Activated CD4-positive, alpha-beta memory T cell treated with anti-CD3 and anti-CD28 coated beads for 36 hours (primary cell): ENCODE measurements around the gene ELMO3. TPM values are rescaled to one million over a fixed set of nuclear protein-coding genes. Genes with fewer than 3 reads are reported as not detected.
A peak's percentile ranks its signal among the peaks of the same experiment; 100 is the strongest.

Experiments used
- CTCF ChIA-PET: fragments of 350-600 bp; sonication (Branson Sonifier 250); formaldehyde crosslinking; loops from one replicate; lab custom pipeline; 2021; ENCODE audit warnings: antibody characterized with exemption, inconsistent platforms; lab: Charles Lee
- POLR2A ChIA-PET: fragments of 350-600 bp; sonication (Branson Sonifier 250); formaldehyde crosslinking; loops from one replicate; lab custom pipeline; 2021; ENCODE audit warnings: antibody characterized with exemption; lab: Charles Lee
- DNase-seq: peaks from one replicate; pipeline ENCODE4 v3.0.0-alpha.2; 2020
- H3K27ac Mint-ChIP-seq: one replicate; pipeline ENCODE4 v1.8.0; 2021; ENCODE audit warnings: mixed read lengths
- H3K27me3 Mint-ChIP-seq: one replicate; pipeline ENCODE4 v1.8.0; 2021; ENCODE audit warnings: mixed read lengths
- H3K36me3 Mint-ChIP-seq: one replicate; pipeline ENCODE4 v1.8.0; 2021; ENCODE audit warnings: mixed read lengths
- H3K4me1 Mint-ChIP-seq: one replicate; pipeline ENCODE4 v1.8.0; 2021; ENCODE audit warnings: low read depth, mixed read lengths
- H3K4me3 Mint-ChIP-seq: one replicate; pipeline ENCODE4 v1.8.0; 2021; ENCODE audit warnings: mild to moderate bottlenecking, mixed read lengths
- H3K9me3 Mint-ChIP-seq: one replicate; pipeline ENCODE4 v1.8.0; 2021; ENCODE audit warnings: mixed read lengths
- intact Hi-C: fragments of 100-400 bp; cut with micrococcal nuclease; formaldehyde crosslinking; loops from one replicate; pipeline ENCODE4 v1.15.1; 2023
- total RNA-seq, 2 experiments: library from RNA; stranded (reverse); gene quantifications; one replicate each; pipeline ENCODE4 v1.2.3, GENCODE V29; 2021

Gene ELMO3
- total RNA-seq, 2 experiments from 2014 or later = 5.1 to 5.9 TPM

- no peaks in the 10 kb centered on the region for H3K9me3 Mint-ChIP-seq
- H3K4me1 Mint-ChIP-seq = peaks cover 39% of the 10 kb centered on the region
These were observed 33.5 kb upstream of the ELMO3 start for GRCh38 chr16:67165121-67166078.

GRCh38 chr16:67166110-67166547 is 32.8 kb upstream of the ELMO3 start:
- H3K27ac Mint-ChIP-seq = no peak overlapping the region
- H3K9me3 Mint-ChIP-seq = no peaks in the 10 kb centered on the region
- peaks cover 38% of the 10 kb centered on the region for H3K4me1 Mint-ChIP-seq
- peaks cover 8% of the 10 kb centered on the region for H3K36me3 Mint-ChIP-seq
- H3K27me3 Mint-ChIP-seq = peaks cover 46% of the 10 kb centered on the region
- ChIA-PET CTCF (interaction anchor here (0.6 to 1.8 kb wide), 4 partner anchors 11 to 188 kb away, joined by 3 to 8 read pairs (median 5); partner anchors contain the start of gene B3GNT9), POLR2A (no interaction called here)
- DNase-seq = no peak
- H3K4me3 Mint-ChIP-seq = peak overlapping the region; percentile 5
- intact Hi-C loops = no loop called here

More at GRCh38 chr16:67165121-67166078, 33.5 kb upstream of the ELMO3 start:
- ChIA-PET CTCF (interaction anchor here (0.6 to 4.1 kb wide), 6 partner anchors 9 to 147 kb away, joined by 3 to 12 read pairs (median 5); partner anchors contain the start of gene B3GNT9), POLR2A (interaction anchor here (1.0 to 1.1 kb wide), 2 partner anchors 9 to 12 kb away, joined by 3 to 4 read pairs; no protein-coding TSS in a partner anchor)
- peaks cover 10% of the 10 kb centered on the region for H3K36me3 Mint-ChIP-seq
- no peak overlapping the region for H3K27ac Mint-ChIP-seq
- DNase-seq = no peak
- intact Hi-C loops = no loop called here
- peak overlapping the region; percentile 12 for H3K4me3 Mint-ChIP-seq
- H3K27me3 Mint-ChIP-seq = peaks cover 43% of the 10 kb centered on the region

DNA sequence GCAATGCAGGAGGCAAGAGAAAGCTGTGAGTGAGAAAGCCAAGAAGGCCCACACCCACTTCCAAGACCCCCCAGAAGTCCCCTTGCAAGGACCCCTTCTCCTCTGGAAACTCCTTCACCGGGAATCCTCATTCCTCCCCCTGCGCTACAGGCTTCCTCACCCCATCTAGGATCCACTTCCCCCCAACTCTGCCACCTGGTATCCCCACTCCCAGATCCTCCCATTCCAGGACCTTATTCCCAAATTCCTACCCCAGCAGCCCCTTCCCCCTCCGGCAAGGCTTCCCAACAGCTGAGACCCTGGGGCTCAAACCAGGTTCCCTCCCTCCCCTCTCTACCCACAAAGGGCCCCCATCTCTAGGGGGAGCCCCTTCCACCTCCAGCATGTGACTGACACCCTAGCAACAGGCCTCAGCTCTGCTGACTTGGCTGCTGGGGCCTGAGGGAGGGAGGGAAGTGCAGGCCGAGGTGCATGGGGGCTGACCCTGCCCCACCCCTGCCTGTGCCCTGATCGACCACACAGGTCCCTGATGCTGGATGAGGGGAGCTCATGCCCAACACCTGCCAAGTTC is 32.2 kb upstream of the ELMO3 start:
- intact Hi-C loops = no loop called here
- DNase-seq = no peak
- POLR2A ChIA-PET = no interaction called here
- CTCF ChIA-PET = interaction anchor here (1.0 kb wide), 1 partner anchor 189 kb away, joined by 3 read pairs; no protein-coding TSS in a partner anchor
- Mint-ChIP-seq H3K27me3 (peaks cover 50% of the 10 kb centered on the region), H3K27ac (no peak overlapping the region), H3K4me3 (no peak overlapping the region), H3K9me3 (no peaks in the 10 kb centered on the region), H3K36me3 (peaks cover 5% of the 10 kb centered on the region), H3K4me1 (peaks cover 41% of the 10 kb centered on the region)

DNA sequence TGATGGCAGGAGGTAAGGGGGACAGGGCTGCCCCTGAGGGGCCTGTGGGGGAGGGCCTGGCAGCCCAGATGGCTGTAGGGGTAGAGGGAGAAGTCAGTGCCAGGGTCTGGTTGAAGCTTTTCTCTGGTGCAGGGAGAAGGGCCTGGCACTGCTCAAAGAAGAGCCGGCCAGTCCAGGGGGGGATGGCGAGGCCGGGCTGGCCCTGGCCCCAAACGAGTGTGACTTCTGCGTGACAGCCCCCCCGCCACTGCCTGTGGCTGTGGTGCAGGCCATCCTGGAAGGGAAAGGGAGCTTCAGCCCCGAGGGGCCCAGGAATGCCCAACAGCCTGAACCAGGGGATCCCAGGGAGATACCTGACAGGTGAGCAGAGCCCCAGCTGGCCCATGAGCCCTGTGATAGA is 31.3 kb upstream of the ELMO3 start:
- ChIA-PET CTCF (interaction anchor here (1.0 to 3.7 kb wide), 2 partner anchors 8 to 18 kb away, joined by 3 to 35 read pairs; partner anchors contain the start of genes FBXL8 and TRADD), POLR2A (interaction anchor here (3.0 kb wide), 1 partner anchor 8 kb away, joined by 23 read pairs; the partner anchor contains the start of genes FBXL8 and TRADD)
- no peak overlapping the region for H3K4me3 Mint-ChIP-seq
- H3K27me3 Mint-ChIP-seq = peaks cover 50% of the 10 kb centered on the region
- DNase-seq = no peak
- H3K4me1 Mint-ChIP-seq = peaks cover 34% of the 10 kb centered on the region
- intact Hi-C loops = no loop called here
- H3K36me3 Mint-ChIP-seq = no peaks in the 10 kb centered on the region
- no peaks in the 10 kb centered on the region for H3K9me3 Mint-ChIP-seq
- H3K27ac Mint-ChIP-seq = no peak overlapping the region

GRCh38 chr16:67169011-67169451 is 29.9 kb upstream of the ELMO3 start:
- ChIA-PET POLR2A (interaction anchor here (0.6 to 3.0 kb wide), 2 partner anchors 9 to 11 kb away, joined by 3 to 23 read pairs; partner anchors contain the start of genes FBXL8 and TRADD), CTCF (interaction anchor here (0.6 to 3.7 kb wide), 6 partner anchors 9 to 208 kb away, joined by 3 to 35 read pairs (median 5); partner anchors contain the start of genes B3GNT9, CES3, FBXL8 and TRADD)
- Mint-ChIP-seq H3K36me3 (no peaks in the 10 kb centered on the region), H3K9me3 (no peaks in the 10 kb centered on the region), H3K27me3 (peaks cover 54% of the 10 kb centered on the region), H3K4me3 (no peak overlapping the region), H3K4me1 (peaks cover 41% of the 10 kb centered on the region), H3K27ac (no peak overlapping the region)
- no peak for DNase-seq
- intact Hi-C loops = no loop called here

DNA sequence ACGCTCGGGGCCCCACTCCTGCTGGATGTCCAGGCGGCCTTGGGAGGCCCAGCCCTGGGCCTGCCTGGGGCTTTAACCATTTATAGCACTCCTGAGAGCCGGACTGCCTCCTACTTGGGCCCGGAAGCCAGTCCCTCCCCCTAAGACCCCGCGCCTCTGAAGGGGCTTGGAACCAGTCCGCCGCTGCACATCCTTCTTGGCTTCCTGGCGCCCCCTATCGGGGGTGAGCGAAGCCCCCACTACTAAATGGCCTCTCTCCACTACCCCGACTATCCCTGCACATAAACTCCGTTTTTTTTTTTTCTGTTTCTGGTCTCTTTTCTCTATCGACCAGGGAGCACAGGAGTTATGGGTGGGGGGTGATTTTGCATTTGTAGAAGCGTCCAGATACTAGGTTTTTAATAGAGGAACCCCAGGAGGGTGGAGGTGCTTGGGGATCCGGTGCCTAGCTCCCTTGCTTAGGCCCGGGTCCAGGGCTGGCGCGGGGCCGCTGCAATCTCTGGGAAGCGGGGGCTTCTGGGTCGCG is 29.2 kb upstream of the ELMO3 start:
- POLR2A ChIA-PET = interaction anchor here (3.0 kb wide), 1 partner anchor 10 kb away, joined by 23 read pairs; the partner anchor contains the start of genes FBXL8 and TRADD
- intact Hi-C loops = loop anchor here (1.0 to 10.0 kb wide), 3 partner anchors 10 to 915 kb away; partner anchors contain the start of genes FBXL8, NFATC3 and TRADD
- peak overlapping the region; percentile 76 for H3K4me3 Mint-ChIP-seq
- H3K36me3 Mint-ChIP-seq = no peaks in the 10 kb centered on the region
- peak overlapping the region; percentile 11 for H3K27ac Mint-ChIP-seq
- no peaks in the 10 kb centered on the region for H3K9me3 Mint-ChIP-seq
- H3K27me3 Mint-ChIP-seq = peaks cover 50% of the 10 kb centered on the region
- peaks cover 38% of the 10 kb centered on the region for H3K4me1 Mint-ChIP-seq
- CTCF ChIA-PET = interaction anchor here (0.5 to 3.7 kb wide), 9 partner anchors 10 to 393 kb away, joined by 3 to 35 read pairs (median 5); partner anchors contain the start of genes B3GNT9, CTCF, FBXL8 and TRADD
- peak; percentile 53 for DNase-seq

DNA sequence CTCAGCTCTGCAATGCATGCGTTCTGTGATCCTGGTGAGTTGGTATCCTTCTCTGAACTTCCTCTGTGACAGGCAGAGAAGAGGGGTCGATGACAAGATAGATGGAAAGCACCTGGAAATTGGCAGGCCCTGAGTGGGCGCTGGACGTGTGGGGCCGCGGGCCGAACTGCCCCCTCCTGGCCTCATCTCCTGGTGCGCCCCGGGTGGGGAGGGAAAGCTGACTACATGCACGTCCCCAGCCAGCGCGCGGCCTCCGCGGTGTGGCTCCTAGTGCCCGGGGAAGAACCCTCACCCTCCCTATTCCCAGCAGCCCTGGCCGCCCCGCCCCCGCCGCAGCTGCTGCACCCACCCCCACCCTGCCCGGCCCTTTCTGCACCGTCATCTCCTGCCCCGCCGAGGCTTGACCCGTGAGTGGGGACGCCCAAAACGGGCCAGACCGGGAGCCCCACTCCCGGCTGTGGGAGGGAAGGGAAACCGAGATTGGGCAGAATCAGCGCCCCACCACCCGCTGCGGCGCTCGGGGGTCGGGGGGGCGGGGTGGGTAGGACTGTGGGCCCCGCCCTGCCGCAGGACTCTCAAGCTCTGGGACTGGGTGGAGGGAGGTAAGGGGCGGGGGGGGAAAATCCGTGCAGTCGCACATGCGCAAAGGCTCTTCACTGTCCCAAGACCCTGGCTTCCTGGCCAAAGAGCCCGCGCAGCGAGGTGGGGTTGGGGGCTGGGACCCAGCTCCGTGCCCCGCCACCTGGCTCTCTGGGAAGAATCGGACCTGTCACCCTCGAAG is 28.6 kb upstream of the ELMO3 start, which contains the start of gene NOL3:
Gene NOL3, plus strand, starts transcription at position 371 of the 781 bp plus-strand sequence.
- ChIA-PET CTCF (interaction anchor here (0.5 to 3.7 kb wide), 9 partner anchors 11 to 392 kb away, joined by 3 to 35 read pairs (median 5); partner anchors contain the start of genes B3GNT9, CTCF, FBXL8 and TRADD), POLR2A (interaction anchor here (3.0 kb wide), 1 partner anchor 11 kb away, joined by 23 read pairs; the partner anchor contains the start of genes FBXL8 and TRADD)
- intact Hi-C loops = loop anchor here (1.0 to 10.0 kb wide), 3 partner anchors 11 to 914 kb away; partner anchors contain the start of genes FBXL8, NFATC3 and TRADD
- H3K4me1 Mint-ChIP-seq = peaks cover 36% of the 10 kb centered on the region
- peak within 1 kb of the TSS; percentile 76 for H3K4me3 Mint-ChIP-seq
- no peaks in the 10 kb centered on the region for H3K36me3 Mint-ChIP-seq
- peaks cover 46% of the 10 kb centered on the region for H3K27me3 Mint-ChIP-seq
- peak within 1 kb of the TSS; percentile 11 for H3K27ac Mint-ChIP-seq
- no peaks in the 10 kb centered on the region for H3K9me3 Mint-ChIP-seq
- peak; percentile 80 for DNase-seq

- no peaks in the 10 kb centered on the region for H3K9me3 Mint-ChIP-seq
These were observed 27.8 kb upstream of the ELMO3 start for GRCh38 chr16:67170949-67171649.

DNA sequence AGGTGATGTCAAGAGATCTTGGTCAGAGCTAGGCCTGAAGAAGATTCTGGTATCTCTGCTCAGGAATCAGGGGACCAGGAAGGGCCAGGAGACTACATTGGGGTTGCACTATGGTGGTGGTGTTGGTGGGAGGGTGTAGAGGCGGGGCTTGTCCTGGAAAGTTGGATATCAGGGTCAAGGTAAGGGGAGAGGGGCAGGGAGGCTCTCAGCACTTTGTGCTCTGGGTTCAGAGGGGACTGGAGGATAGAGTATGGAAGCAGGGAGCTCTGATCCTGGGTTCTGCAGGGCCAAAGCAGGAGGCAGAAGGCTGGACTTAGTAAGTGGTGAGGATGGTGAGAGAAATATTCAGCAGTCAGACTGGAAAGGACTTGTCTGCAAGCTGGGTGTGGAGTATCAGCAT is 25.6 kb upstream of the ELMO3 start:
- peaks cover 31% of the 10 kb centered on the region for H3K27me3 Mint-ChIP-seq
- POLR2A ChIA-PET = interaction anchor here (1.1 kb wide), 1 partner anchor 9 kb away, joined by 4 read pairs; no protein-coding TSS in a partner anchor
- no peaks in the 10 kb centered on the region for H3K9me3 Mint-ChIP-seq
- CTCF ChIA-PET = interaction anchor here (2.0 to 5.1 kb wide), 5 partner anchors 9 to 155 kb away, joined by 8 to 39 read pairs (median 16); partner anchors contain the start of genes FBXL8, HSF4 and TRADD
- H3K36me3 Mint-ChIP-seq = no peaks in the 10 kb centered on the region
- intact Hi-C loops = loop anchor here (10.0 kb wide), 1 partner anchor 911 kb away; the partner anchor contains the start of gene NFATC3
- no peak for DNase-seq
- H3K4me1 Mint-ChIP-seq = peaks cover 38% of the 10 kb centered on the region
- no peak overlapping the region for H3K27ac Mint-ChIP-seq
- H3K4me3 Mint-ChIP-seq = peak overlapping the region; percentile 64

More at GRCh38 chr16:67170949-67171649, 27.8 kb upstream of the ELMO3 start:
- Mint-ChIP-seq H3K4me3 (peak overlapping the region; percentile 67), H3K27ac (no peak overlapping the region), H3K36me3 (no peaks in the 10 kb centered on the region), H3K4me1 (peaks cover 34% of the 10 kb centered on the region), H3K27me3 (peaks cover 44% of the 10 kb centered on the region)
- ChIA-PET POLR2A (no interaction called here), CTCF (interaction anchor here (1.3 to 3.7 kb wide), 5 partner anchors 12 to 217 kb away, joined by 5 to 35 read pairs (median 14); partner anchors contain the start of genes B3GNT9, FBXL8 and TRADD)
- no peak for DNase-seq
- intact Hi-C loops = loop anchor here (1.0 to 10.0 kb wide), 3 partner anchors 12 to 914 kb away; partner anchors contain the start of genes FBXL8, NFATC3 and TRADD
